Measurements from ENCODE around the gene MRM1. TPM values are rescaled to one million over a fixed set of nuclear protein-coding genes. Genes with fewer than 3 reads are reported as not detected.

MRM1 gene, protein sequence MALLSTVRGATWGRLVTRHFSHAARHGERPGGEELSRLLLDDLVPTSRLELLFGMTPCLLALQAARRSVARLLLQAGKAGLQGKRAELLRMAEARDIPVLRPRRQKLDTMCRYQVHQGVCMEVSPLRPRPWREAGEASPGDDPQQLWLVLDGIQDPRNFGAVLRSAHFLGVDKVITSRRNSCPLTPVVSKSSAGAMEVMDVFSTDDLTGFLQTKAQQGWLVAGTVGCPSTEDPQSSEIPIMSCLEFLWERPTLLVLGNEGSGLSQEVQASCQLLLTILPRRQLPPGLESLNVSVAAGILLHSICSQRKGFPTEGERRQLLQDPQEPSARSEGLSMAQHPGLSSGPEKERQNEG
- total RNA-seq (3.2 TPM), polyA plus RNA-seq (1 to 10 TPM; 5.6 to 8.0 (median 7.4) TPM)

- Mint-ChIP-seq H3K27ac (peak within 1 kb of the TSS; percentile 94 to 97 (median 96)), H3K36me3 (no peaks in the 10 kb centered on the region), H3K4me3 (peak within 1 kb of the TSS; percentile 83 to 96 (median 94)), H3K4me1 (peaks cover 4 to 48% (median 38%) of the 10 kb centered on the region in 4 donors), H3K9me3 (peaks cover 0 to 2% (median 0%) of the 10 kb centered on the region in 7 donors), H3K27me3 (no peaks in the 10 kb centered on the region)
- H3K27me3 ChIP-seq (ENCODE audit: control insufficient read depth, insufficient read depth, low read length) = no peaks in the 10 kb centered on the region
- peak; percentile 82 to 91 (median 89) for DNase-seq
- H3K9me3 ChIP-seq (ENCODE audit: control insufficient read depth in 2 of 2, low read length in 2 of 2) = no peaks in the 10 kb centered on the region
- peaks cover 27% of the 10 kb centered on the region for H3K4me1 ChIP-seq (ENCODE audit: control insufficient read depth, insufficient read depth, low read length, poor library complexity, severe bottlenecking)
- H3K27ac ChIP-seq (ENCODE audit: insufficient read depth, low read length, poor library complexity, severe bottlenecking) = peak within 1 kb of the TSS; percentile 77
- ATAC-seq (ENCODE audit: low read depth in 2 of 2) = peak; percentile 77 to 78
- peak within 1 kb of the TSS; percentile 85 for H3K4me3 ChIP-seq (ENCODE audit: low read depth, low read length)
- no peaks in the 10 kb centered on the region for H3K36me3 ChIP-seq (ENCODE audit: control insufficient read depth, insufficient read depth, low read length)
These were observed at the start of gene MRM1 for GRCh38 chr17:36601303-36602029. TSS of gene MRM1 (plus strand) at chr17:36601583. CDS start at chr17:36601811, 228 bp downstream.

- peaks cover 39 to 80% (median 57%) of the 10 kb centered on the region in 4 donors for H3K4me1 Mint-ChIP-seq
These were observed 47.9 kb upstream of the MRM1 start for GRCh38 chr17:36553459-36553858.

GRCh38 chr17:36566081-36566480 lies 35.3 kb upstream of the MRM1 start:
- H3K4me1 Mint-ChIP-seq = peaks cover 11 to 32% (median 18%) of the 10 kb centered on the region in 4 donors

More at GRCh38 chr17:36553459-36553858, 47.9 kb upstream of the MRM1 start:
- no peak for DNase-seq
- no peaks in the 10 kb centered on the region for H3K27me3 ChIP-seq (ENCODE audit: control insufficient read depth, insufficient read depth, low read length)
- Mint-ChIP-seq H3K4me3 (peak overlapping the region; percentile 4 to 66 (median 14)), H3K36me3 (peaks cover 24% of the 10 kb centered on the region), H3K27ac (peak overlapping the region in 2 of 3 donors; percentile 27 to 61), H3K9me3 (no peaks in the 10 kb centered on the region), H3K27me3 (no peaks in the 10 kb centered on the region)
- no peaks in the 10 kb centered on the region for H3K9me3 ChIP-seq (ENCODE audit: control insufficient read depth in 2 of 2, low read length in 2 of 2)
- H3K4me1 ChIP-seq (ENCODE audit: control insufficient read depth, insufficient read depth, low read length, poor library complexity, severe bottlenecking) = peaks cover 44% of the 10 kb centered on the region
- H3K36me3 ChIP-seq (ENCODE audit: control insufficient read depth, insufficient read depth, low read length) = peaks cover 30% of the 10 kb centered on the region
- H3K4me3 ChIP-seq (ENCODE audit: low read depth, low read length) = peak overlapping the region; percentile 35
- ATAC-seq (ENCODE audit: low read depth in 2 of 2) = no peak
- peak overlapping the region; percentile 18 for H3K27ac ChIP-seq (ENCODE audit: insufficient read depth, low read length, poor library complexity, severe bottlenecking)

GRCh38 chr17:36575028-36575427 lies 26.4 kb upstream of the MRM1 start:
- no peaks in the 10 kb centered on the region for H3K4me1 ChIP-seq (ENCODE audit: control insufficient read depth, insufficient read depth, low read length, poor library complexity, severe bottlenecking)
- peaks cover 22 to 30% (median 25%) of the 10 kb centered on the region in 4 donors for H3K4me1 Mint-ChIP-seq
- no peaks in the 10 kb centered on the region for H3K9me3 ChIP-seq (ENCODE audit: control insufficient read depth in 2 of 2, low read length in 2 of 2)
- H3K27me3 Mint-ChIP-seq = no peaks in the 10 kb centered on the region
- no peaks in the 10 kb centered on the region for H3K9me3 Mint-ChIP-seq
- no peak overlapping the region for H3K27ac Mint-ChIP-seq
- no peak overlapping the region for H3K4me3 Mint-ChIP-seq
- H3K36me3 Mint-ChIP-seq = peaks cover 30% of the 10 kb centered on the region
- H3K4me3 ChIP-seq (ENCODE audit: low read depth, low read length) = no peak overlapping the region
- DNase-seq = no peak
- no peaks in the 10 kb centered on the region for H3K27me3 ChIP-seq (ENCODE audit: control insufficient read depth, insufficient read depth, low read length)
- no peak for ATAC-seq (ENCODE audit: low read depth in 2 of 2)
- H3K36me3 ChIP-seq (ENCODE audit: control insufficient read depth, insufficient read depth, low read length) = peaks cover 63% of the 10 kb centered on the region
- no peak overlapping the region for H3K27ac ChIP-seq (ENCODE audit: insufficient read depth, low read length, poor library complexity, severe bottlenecking)

More at GRCh38 chr17:36566081-36566480, 35.3 kb upstream of the MRM1 start:
- no peaks in the 10 kb centered on the region for H3K27me3 ChIP-seq (ENCODE audit: control insufficient read depth, insufficient read depth, low read length)
- Mint-ChIP-seq H3K36me3 (peaks cover 21% of the 10 kb centered on the region), H3K9me3 (no peaks in the 10 kb centered on the region), H3K4me3 (no peak overlapping the region), H3K27me3 (no peaks in the 10 kb centered on the region), H3K27ac (peak overlapping the region in 1 of 3 donors; percentile 9)
- H3K4me1 ChIP-seq (ENCODE audit: control insufficient read depth, insufficient read depth, low read length, poor library complexity, severe bottlenecking) = peaks cover 2% of the 10 kb centered on the region
- DNase-seq (no peak), ATAC-seq (ENCODE audit: low read depth in 2 of 2) (no peak)
- peaks cover 80% of the 10 kb centered on the region for H3K36me3 ChIP-seq (ENCODE audit: control insufficient read depth, insufficient read depth, low read length)
- no peaks in the 10 kb centered on the region for H3K9me3 ChIP-seq (ENCODE audit: control insufficient read depth in 2 of 2, low read length in 2 of 2)
- no peak overlapping the region for H3K27ac ChIP-seq (ENCODE audit: insufficient read depth, low read length, poor library complexity, severe bottlenecking)
- no peak overlapping the region for H3K4me3 ChIP-seq (ENCODE audit: low read depth, low read length)

- Histone ChIP-seq H3K27ac (ENCODE audit: insufficient read depth, low read length, poor library complexity, severe bottlenecking) (no peak overlapping the region), H3K27me3 (ENCODE audit: control insufficient read depth, insufficient read depth, low read length) (no peaks in the 10 kb centered on the region), H3K9me3 (ENCODE audit: control insufficient read depth in 2 of 2, low read length in 2 of 2) (no peaks in the 10 kb centered on the region), H3K4me1 (ENCODE audit: control insufficient read depth, insufficient read depth, low read length, poor library complexity, severe bottlenecking) (no peaks in the 10 kb centered on the region), H3K4me3 (ENCODE audit: low read depth, low read length) (no peak overlapping the region), H3K36me3 (ENCODE audit: control insufficient read depth, insufficient read depth, low read length) (peaks cover 72% of the 10 kb centered on the region)
- Mint-ChIP-seq H3K27me3 (no peaks in the 10 kb centered on the region), H3K4me1 (peaks cover 22 to 30% (median 26%) of the 10 kb centered on the region in 4 donors), H3K4me3 (no peak overlapping the region), H3K9me3 (no peaks in the 10 kb centered on the region), H3K36me3 (peaks cover 33% of the 10 kb centered on the region), H3K27ac (no peak overlapping the region)
- no peak for DNase-seq
- no peak for ATAC-seq (ENCODE audit: low read depth in 2 of 2)
These were observed 24.6 kb upstream of the MRM1 start for GRCh38 chr17:36576793-36577192.

DNA sequence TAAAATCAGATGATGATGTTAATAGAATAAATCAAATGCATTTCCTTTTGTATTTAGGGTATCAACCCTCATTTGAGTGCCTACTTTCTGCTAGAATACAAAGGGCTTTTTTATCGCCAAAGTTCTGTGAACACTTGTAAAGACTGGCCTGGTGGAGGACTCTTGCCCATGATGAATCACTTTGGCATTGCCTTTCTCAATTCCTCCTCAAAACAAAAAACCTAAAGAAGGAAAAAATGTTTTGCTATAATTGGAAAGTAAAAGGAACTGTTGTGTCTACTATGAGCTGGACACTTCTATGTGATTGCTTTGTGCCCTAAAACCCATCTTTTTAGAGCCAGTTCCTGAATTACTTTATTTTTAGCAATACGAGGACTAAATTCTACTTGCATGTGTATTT lies 22.7 kb upstream of the MRM1 start:
- peaks cover 24% of the 10 kb centered on the region for H3K36me3 Mint-ChIP-seq
- H3K36me3 ChIP-seq (ENCODE audit: control insufficient read depth, insufficient read depth, low read length) = peaks cover 73% of the 10 kb centered on the region

GRCh38 chr17:36583787-36584186 lies 17.6 kb upstream of the MRM1 start:
- DNase-seq (no peak), ATAC-seq (ENCODE audit: low read depth in 2 of 2) (no peak)
- Mint-ChIP-seq H3K9me3 (no peaks in the 10 kb centered on the region), H3K27me3 (no peaks in the 10 kb centered on the region), H3K4me1 (peaks cover 0 to 13% (median 4%) of the 10 kb centered on the region in 4 donors), H3K27ac (no peak overlapping the region), H3K36me3 (peaks cover 23% of the 10 kb centered on the region), H3K4me3 (no peak overlapping the region)
- Histone ChIP-seq H3K4me3 (ENCODE audit: low read depth, low read length) (no peak overlapping the region), H3K27ac (ENCODE audit: insufficient read depth, low read length, poor library complexity, severe bottlenecking) (no peak overlapping the region), H3K27me3 (ENCODE audit: control insufficient read depth, insufficient read depth, low read length) (no peaks in the 10 kb centered on the region), H3K4me1 (ENCODE audit: control insufficient read depth, insufficient read depth, low read length, poor library complexity, severe bottlenecking) (no peaks in the 10 kb centered on the region), H3K9me3 (ENCODE audit: control insufficient read depth in 2 of 2, low read length in 2 of 2) (no peaks in the 10 kb centered on the region), H3K36me3 (ENCODE audit: control insufficient read depth, insufficient read depth, low read length) (peaks cover 90% of the 10 kb centered on the region)

More for the DNA sequence above, 22.7 kb upstream of the MRM1 start:
- H3K4me1 Mint-ChIP-seq = peaks cover 10 to 21% (median 15%) of the 10 kb centered on the region in 4 donors
- H3K4me3 Mint-ChIP-seq = no peak overlapping the region
- no peak overlapping the region for H3K27ac Mint-ChIP-seq
- ATAC-seq (ENCODE audit: low read depth in 2 of 2) (no peak), DNase-seq (no peak)
- no peaks in the 10 kb centered on the region for H3K27me3 Mint-ChIP-seq
- Histone ChIP-seq H3K9me3 (ENCODE audit: control insufficient read depth in 2 of 2, low read length in 2 of 2) (no peaks in the 10 kb centered on the region), H3K4me1 (ENCODE audit: control insufficient read depth, insufficient read depth, low read length, poor library complexity, severe bottlenecking) (no peaks in the 10 kb centered on the region), H3K4me3 (ENCODE audit: low read depth, low read length) (no peak overlapping the region), H3K27me3 (ENCODE audit: control insufficient read depth, insufficient read depth, low read length) (no peaks in the 10 kb centered on the region), H3K27ac (ENCODE audit: insufficient read depth, low read length, poor library complexity, severe bottlenecking) (no peak overlapping the region)
- H3K9me3 Mint-ChIP-seq = no peaks in the 10 kb centered on the region
